AG20443 (cell line): Measurements from ENCODE around the gene CLCA4.
"Not testable (repeated sequence)": the region's sequence is repeated elsewhere in the genome, so short reads cannot be mapped to it uniquely, and the experiment has no call there.

Experiments used
- DNase-seq: peaks from one replicate; pipeline ENCODE4 v3.0.0; 2012; ENCODE audit warnings: low spot score, mixed read lengths

CLCA4 gene

GRCh38 chr1:86530211-86530845 is 16.6 kb upstream of the CLCA4 start:
- no peak for DNase-seq

GRCh38 chr1:86537928-86538695 is 8.8 kb upstream of the CLCA4 start:
- DNase-seq: no peak

GRCh38 chr1:86538775-86539174 is 8.1 kb upstream of the CLCA4 start:
- no peak for DNase-seq

GRCh38 chr1:86541859-86542258 is 5.0 kb upstream of the CLCA4 start:
- DNase-seq: no peak

- no peak for DNase-seq
These were observed 4.2 kb upstream of the CLCA4 start for GRCh38 chr1:86542631-86543030.

GRCh38 chr1:86548839-86549238 is 2.0 kb downstream of the CLCA4 start:
- no peak for DNase-seq

GRCh38 chr1:86551305-86551704 is 4.4 kb downstream of the CLCA4 start:
- no peak for DNase-seq

- no peak for DNase-seq
These were observed 5.5 kb downstream of the CLCA4 start for GRCh38 chr1:86552376-86552775.

- no peak for DNase-seq
These were observed 10.9 kb downstream of the CLCA4 start for GRCh38 chr1:86557739-86558138.

GRCh38 chr1:86563849-86564248 is 17.0 kb downstream of the CLCA4 start:
- no peak for DNase-seq

- DNase-seq: no peak
These were observed 20.5 kb downstream of the CLCA4 start for GRCh38 chr1:86567341-86567740.

GRCh38 chr1:86567878-86568277 is 21.0 kb downstream of the CLCA4 start:
- no peak for DNase-seq

GRCh38 chr1:86573763-86574484 is 27.0 kb downstream of the CLCA4 start:
- no peak for DNase-seq

GRCh38 chr1:86581231-86581630 is 34.4 kb downstream of the CLCA4 start:
- no peak for DNase-seq

GRCh38 chr1:86582161-86582560 is 35.3 kb downstream of the CLCA4 start:
- no peak for DNase-seq

- no peak for DNase-seq
These were observed 36.2 kb downstream of the CLCA4 start for GRCh38 chr1:86583032-86583431.

GRCh38 chr1:86583593-86583992 is 36.7 kb downstream of the CLCA4 start:
- no peak for DNase-seq

- no peak for DNase-seq
These were observed 47.4 kb downstream of the CLCA4 start for GRCh38 chr1:86594284-86594770.

GRCh38 chr1:86596224-86596623 is 49.3 kb downstream of the CLCA4 start:
- no peak for DNase-seq

- no peak for DNase-seq
These were observed 49.9 kb downstream of the CLCA4 start for GRCh38 chr1:86596741-86597290.

GRCh38 chr1:86606080-86606479 is 59.2 kb downstream of the CLCA4 start:
- DNase-seq: not testable (repeated sequence)

- no peak for DNase-seq
These were observed 69.6 kb downstream of the CLCA4 start for GRCh38 chr1:86616433-86616832.

- no peak for DNase-seq
These were observed 70.0 kb downstream of the CLCA4 start for GRCh38 chr1:86616871-86617270.
